ENCODE measurements around the gene PREX1. TPM values are rescaled to one million over a fixed set of nuclear protein-coding genes. Genes with fewer than 3 reads are reported as not detected.

The PREX1 gene
- polyA plus RNA-seq, 1 donor (not counting 4 experiments of a cell fraction or from before 2014, with no cell fraction given), result 0.22 TPM

- Histone ChIP-seq H3K9me1 (ENCODE audit: control insufficient read depth, extremely low read depth, insufficient read depth, low read length) (no peaks in the 10 kb centered on the region), H3K36me3 (ENCODE audit: control insufficient read depth in 2 of 2, extremely low read depth in 1 of 2, insufficient read depth in 2 of 2, low read length in 2 of 2) (no peaks in the 10 kb centered on the region), H3K9me3 (ENCODE audit: control insufficient read depth, low read depth, low read length) (no peaks in the 10 kb centered on the region), H4K20me1 (ENCODE audit: control insufficient read depth, extremely low read depth, insufficient read depth, low read length) (no peaks in the 10 kb centered on the region), H3K79me2 (ENCODE audit: control insufficient read depth, insufficient read depth, low read length) (no peaks in the 10 kb centered on the region), H3K4me3 (ENCODE audit: control insufficient read depth in 2 of 3, extremely low read depth in 1 of 3, insufficient read depth in 2 of 3, low read depth in 1 of 3, low read length in 3 of 3) (no peak overlapping the region), H2AFZ (ENCODE audit: control insufficient read depth, low read length) (peak overlapping the region; percentile 19), H3K27ac (ENCODE audit: control insufficient read depth, insufficient read depth, low read length) (no peak overlapping the region), H3K27me3 (ENCODE audit: control insufficient read depth, extremely low read depth, insufficient read depth, low read length) (peaks cover 29% of the 10 kb centered on the region), H3K4me1 (ENCODE audit: control insufficient read depth, extremely low read depth, insufficient read depth, low read length) (peaks cover 21% of the 10 kb centered on the region), H3K4me2 (ENCODE audit: control insufficient read depth, extremely low read depth, insufficient read depth, low read depth, low read length) (peak overlapping the region; percentile 91), H3K9ac (ENCODE audit: control insufficient read depth, extremely low read depth, insufficient read depth, low read length) (peak overlapping the region; percentile 77)
- no peak for FAIRE-seq
- TF ChIP-seq EZH2 (IDR thresholded peaks at IDR 0.05; ENCODE audit: low read length), result no peak
- no peak for TF ChIP-seq CTCF (optimal IDR thresholded peaks at IDR 0.05 in 1 of 3, IDR thresholded peaks at IDR 0.05 in 1 of 3, conservative IDR thresholded peaks at IDR 0.05 in 1 of 3; ENCODE audit: extremely low read depth in 1 of 3, insufficient read depth in 2 of 3, low read length in 3 of 3)
- dilution Hi-C loops (cut with MboI; ENCODE audit: extremely low pct_ligation_motif_present, low sequenced_read_pairs), result no loop called here
- DNase-seq (ENCODE audit: low read depth, low spot score), result no peak
Observed at GRCh38 chr20:48620154-48620506, 207.7 kb downstream of the PREX1 start.

GRCh38 chr20:48619126-48620101 is 208.4 kb downstream of the PREX1 start:
- no peaks in the 10 kb centered on the region for H3K36me3 ChIP-seq (ENCODE audit: control insufficient read depth in 2 of 2, extremely low read depth in 1 of 2, insufficient read depth in 2 of 2, low read length in 2 of 2)
- no peaks in the 10 kb centered on the region for H3K9me3 ChIP-seq (ENCODE audit: control insufficient read depth, low read depth, low read length)
- no peak overlapping the region for H3K4me2 ChIP-seq (ENCODE audit: control insufficient read depth, extremely low read depth, insufficient read depth, low read depth, low read length)
- no peak overlapping the region for H2AFZ ChIP-seq (ENCODE audit: control insufficient read depth, low read length)
- H3K9ac ChIP-seq (ENCODE audit: control insufficient read depth, extremely low read depth, insufficient read depth, low read length), result no peak overlapping the region
- TF ChIP-seq CTCF (optimal IDR thresholded peaks at IDR 0.05 in 1 of 3, IDR thresholded peaks at IDR 0.05 in 1 of 3, conservative IDR thresholded peaks at IDR 0.05 in 1 of 3; ENCODE audit: extremely low read depth in 1 of 3, insufficient read depth in 2 of 3, low read length in 3 of 3) (no peak), EZH2 (IDR thresholded peaks at IDR 0.05; ENCODE audit: low read length) (no peak)
- no peak overlapping the region for H3K4me3 ChIP-seq (ENCODE audit: control insufficient read depth in 2 of 3, extremely low read depth in 1 of 3, insufficient read depth in 2 of 3, low read depth in 1 of 3, low read length in 3 of 3)
- peaks cover 21% of the 10 kb centered on the region for H3K4me1 ChIP-seq (ENCODE audit: control insufficient read depth, extremely low read depth, insufficient read depth, low read length)
- peaks cover 29% of the 10 kb centered on the region for H3K27me3 ChIP-seq (ENCODE audit: control insufficient read depth, extremely low read depth, insufficient read depth, low read length)
- H3K79me2 ChIP-seq (ENCODE audit: control insufficient read depth, insufficient read depth, low read length), result no peaks in the 10 kb centered on the region
- FAIRE-seq (no peak), DNase-seq (ENCODE audit: low read depth, low spot score) (no peak)
- dilution Hi-C loops (cut with MboI; ENCODE audit: extremely low pct_ligation_motif_present, low sequenced_read_pairs), result no loop called here
- no peaks in the 10 kb centered on the region for H3K9me1 ChIP-seq (ENCODE audit: control insufficient read depth, extremely low read depth, insufficient read depth, low read length)
- H4K20me1 ChIP-seq (ENCODE audit: control insufficient read depth, extremely low read depth, insufficient read depth, low read length), result no peaks in the 10 kb centered on the region
- H3K27ac ChIP-seq (ENCODE audit: control insufficient read depth, insufficient read depth, low read length), result no peak overlapping the region
